Stimulated activated naive B cell treated with anti-CD40 and anti-IgM and Interleukin-4, amounts not matched to agents 10 μg/mL and 1 μg/mL and 100 μg/mL, for 72 hours (primary cell): ENCODE data around the gene TIGD3.

Experiments used
- ATAC-seq, 2 donors: fragments of 150-1000 bp; cut with Tn5 transposase; replicated peaks; 2 replicates each; pipeline ENCODE4 v1.10.0; 2021; ENCODE audit warnings: moderate library complexity in 1 of 2
- DNase-seq: peaks from one replicate; pipeline ENCODE4 v3.0.0; 2021
- H3K27ac Mint-ChIP-seq: one replicate; pipeline ENCODE4 v1.8.0; 2022; ENCODE audit warnings: mild to moderate bottlenecking, mixed read lengths
- H3K27me3 Mint-ChIP-seq, 2 donors: one replicate each; pipeline ENCODE4 v1.8.0; 2022; ENCODE audit warnings: mixed read lengths in 2 of 2
- H3K36me3 Mint-ChIP-seq, 2 donors: one replicate each; pipeline ENCODE4 v1.8.0; 2022; ENCODE audit warnings: mixed read lengths in 2 of 2, mild to moderate bottlenecking in 1 of 2
- H3K4me1 Mint-ChIP-seq, 2 donors: one replicate each; pipeline ENCODE4 v1.8.0; 2022; ENCODE audit warnings: mixed read lengths in 2 of 2, mild to moderate bottlenecking in 1 of 2
- H3K4me3 Mint-ChIP-seq, 2 donors: one replicate each; pipeline ENCODE4 v1.8.0; 2022; ENCODE audit warnings: mild to moderate bottlenecking in 2 of 2, mixed read lengths in 2 of 2, moderate library complexity in 1 of 2
- H3K9me3 Mint-ChIP-seq, 2 donors: one replicate each; pipeline ENCODE4 v1.8.0; 2022; ENCODE audit warnings: mixed read lengths in 2 of 2, mild to moderate bottlenecking in 1 of 2

The TIGD3 gene, protein sequence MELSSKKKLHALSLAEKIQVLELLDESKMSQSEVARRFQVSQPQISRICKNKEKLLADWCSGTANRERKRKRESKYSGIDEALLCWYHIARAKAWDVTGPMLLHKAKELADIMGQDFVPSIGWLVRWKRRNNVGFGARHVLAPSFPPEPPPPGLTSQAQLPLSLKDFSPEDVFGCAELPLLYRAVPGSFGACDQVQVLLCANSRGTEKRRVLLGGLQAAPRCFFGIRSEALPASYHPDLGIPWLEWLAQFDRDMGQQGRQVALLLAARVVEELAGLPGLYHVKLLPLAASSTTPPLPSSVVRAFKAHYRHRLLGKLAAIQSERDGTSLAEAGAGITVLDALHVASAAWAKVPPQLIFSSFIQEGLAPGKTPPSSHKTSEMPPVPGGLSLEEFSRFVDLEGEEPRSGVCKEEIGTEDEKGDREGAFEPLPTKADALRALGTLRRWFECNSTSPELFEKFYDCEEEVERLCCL

DNA sequence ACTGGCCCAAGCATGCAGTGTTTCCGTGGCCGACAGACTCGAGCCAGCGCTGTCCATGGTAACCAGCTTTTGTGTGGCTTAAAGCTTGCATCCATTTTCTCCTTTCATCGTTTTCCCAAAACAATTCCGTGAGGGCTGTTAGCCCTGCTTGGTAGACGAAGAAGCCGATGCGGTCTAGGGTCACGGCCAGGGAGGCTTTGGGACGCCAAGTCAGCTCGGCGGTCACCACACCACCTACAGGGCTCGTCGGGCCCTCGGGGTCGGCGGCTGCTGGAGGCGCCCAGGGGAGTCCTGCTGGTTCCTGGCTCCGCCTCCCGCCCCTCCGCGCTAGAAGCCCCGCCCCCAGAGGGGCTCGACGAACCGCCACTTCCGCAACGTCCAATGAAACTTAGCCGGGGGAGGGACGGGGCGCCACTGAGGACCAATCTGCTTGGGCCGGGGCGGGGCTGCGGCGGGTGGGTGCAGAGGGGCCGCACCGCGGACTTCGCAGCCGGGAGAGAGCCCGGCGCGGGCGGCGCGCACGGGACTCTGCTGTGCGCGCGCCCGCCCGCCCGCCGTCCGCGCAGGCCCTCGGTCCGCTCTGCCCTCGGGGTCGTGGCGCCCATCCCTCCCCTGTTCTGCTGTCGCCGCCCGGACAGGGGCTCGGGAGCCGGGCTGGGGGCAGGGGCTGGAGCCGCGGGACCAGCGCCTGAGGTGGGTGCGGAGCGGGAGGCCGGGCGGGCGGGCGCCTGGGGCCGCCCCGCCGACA lies at the start of gene TIGD3:
TSS of gene TIGD3 (plus strand) at position 487 of the 748 bp plus-strand sequence. CDS start 1,058 bp downstream, outside the sequence.
- Mint-ChIP-seq H3K27me3 (no peaks in the 10 kb centered on the region), H3K9me3 (no peaks in the 10 kb centered on the region), H3K4me3 (peak within 1 kb of the TSS; percentile 96 to 98), H3K36me3 (peaks cover 11 to 20% of the 10 kb centered on the region in 2 donors), H3K27ac (peak within 1 kb of the TSS; percentile 98), H3K4me1 (peaks cover 22 to 25% of the 10 kb centered on the region in 2 donors)
- peak; percentile 93 for DNase-seq
- ATAC-seq: peak; percentile 94 to 96

DNA sequence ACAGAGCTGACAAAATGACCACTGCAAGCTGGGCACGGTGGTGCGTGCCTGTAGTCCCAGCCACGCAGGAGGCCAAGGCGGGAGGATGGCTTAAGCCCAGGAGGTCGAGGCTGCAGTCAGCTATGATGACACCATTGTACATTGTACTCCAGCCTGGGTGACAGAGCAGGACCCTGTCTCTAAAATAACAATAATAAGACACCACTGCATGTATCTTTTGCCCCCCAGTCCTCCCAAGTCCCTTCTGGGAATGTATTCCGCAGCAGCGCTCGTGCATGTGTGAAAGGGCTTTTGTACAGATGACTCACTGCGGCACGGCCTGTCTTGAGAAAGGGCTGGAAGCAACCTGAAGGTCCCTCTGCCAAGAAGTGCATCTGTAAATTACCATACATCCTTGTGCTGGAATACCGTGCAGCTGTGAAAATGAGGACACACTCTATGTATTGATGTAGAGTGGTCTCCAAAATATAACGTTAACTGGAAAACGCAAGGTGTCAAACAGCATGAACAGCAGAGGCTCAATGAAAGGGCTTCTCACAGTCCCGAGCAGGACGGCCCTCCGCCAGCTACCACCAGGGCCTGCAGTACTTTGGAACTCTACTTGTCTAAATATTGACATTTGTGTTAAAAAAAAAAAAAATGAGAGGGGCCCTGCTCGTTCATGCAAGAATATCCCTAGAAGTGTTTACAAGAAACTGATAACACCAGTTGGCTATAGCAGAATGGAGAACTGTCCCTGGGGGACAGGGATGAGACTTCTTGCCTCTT lies 48.9 kb upstream of the TIGD3 start:
- H3K27me3 Mint-ChIP-seq: no peaks in the 10 kb centered on the region
- H3K4me3 Mint-ChIP-seq: no peak overlapping the region
- H3K4me1 Mint-ChIP-seq: peaks cover 3 to 19% of the 10 kb centered on the region in 2 donors
- DNase-seq: no peak
- no peak for ATAC-seq
- no peak overlapping the region for H3K27ac Mint-ChIP-seq
- peaks cover 18 to 23% of the 10 kb centered on the region in 2 donors for H3K36me3 Mint-ChIP-seq
- no peaks in the 10 kb centered on the region for H3K9me3 Mint-ChIP-seq

DNA sequence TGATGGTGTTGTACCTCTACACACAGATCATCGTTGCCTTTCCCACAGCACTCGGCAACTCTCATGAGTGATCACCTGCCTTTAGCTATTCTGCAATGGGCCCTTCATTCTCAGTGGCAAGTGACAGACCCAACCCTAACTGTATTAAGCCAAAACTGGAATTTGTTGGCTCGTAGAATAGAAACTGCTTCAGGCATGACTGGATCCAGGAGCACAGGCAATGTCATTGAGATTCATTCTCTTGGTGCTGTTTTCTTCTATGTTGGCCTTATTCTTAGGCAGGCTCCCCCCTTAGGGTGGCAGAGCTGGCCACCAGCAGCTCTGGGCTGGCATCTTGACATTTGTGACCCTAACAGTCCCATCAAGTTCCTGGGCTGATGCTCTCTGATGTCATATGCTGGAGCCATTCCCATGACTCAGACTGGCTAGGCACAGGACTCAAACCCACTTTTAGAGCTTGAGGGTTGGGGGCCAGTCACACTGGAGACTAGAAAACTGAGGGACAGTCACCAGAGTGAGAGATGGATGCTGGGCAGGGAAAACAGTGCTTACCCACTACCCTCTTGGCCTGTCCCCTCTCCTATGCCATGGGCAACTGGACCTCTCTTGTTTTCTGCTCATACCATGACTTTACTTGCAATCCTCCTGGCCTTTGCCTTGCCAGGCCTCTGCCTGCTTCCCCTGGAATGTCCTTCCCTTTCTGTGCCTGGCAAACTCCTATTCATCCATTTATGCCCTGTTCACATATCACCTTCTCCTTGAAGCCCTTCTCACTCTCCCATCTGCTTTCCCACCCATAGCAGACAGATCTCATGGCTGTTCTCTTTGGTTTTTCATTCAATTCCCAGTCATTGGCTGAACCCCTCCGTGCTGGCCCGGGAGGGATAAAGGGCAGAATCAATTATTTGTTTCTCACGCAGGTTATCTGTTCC lies 47.0 kb upstream of the TIGD3 start:
- H3K27ac Mint-ChIP-seq: no peak overlapping the region
- ATAC-seq (peak in 1 of 2 donors; percentile 20), DNase-seq (no peak)
- peaks cover 3 to 11% of the 10 kb centered on the region in 2 donors for H3K4me1 Mint-ChIP-seq
- H3K4me3 Mint-ChIP-seq: no peak overlapping the region
- no peaks in the 10 kb centered on the region for H3K9me3 Mint-ChIP-seq
- peaks cover 13 to 17% of the 10 kb centered on the region in 2 donors for H3K36me3 Mint-ChIP-seq
- no peaks in the 10 kb centered on the region for H3K27me3 Mint-ChIP-seq

DNA sequence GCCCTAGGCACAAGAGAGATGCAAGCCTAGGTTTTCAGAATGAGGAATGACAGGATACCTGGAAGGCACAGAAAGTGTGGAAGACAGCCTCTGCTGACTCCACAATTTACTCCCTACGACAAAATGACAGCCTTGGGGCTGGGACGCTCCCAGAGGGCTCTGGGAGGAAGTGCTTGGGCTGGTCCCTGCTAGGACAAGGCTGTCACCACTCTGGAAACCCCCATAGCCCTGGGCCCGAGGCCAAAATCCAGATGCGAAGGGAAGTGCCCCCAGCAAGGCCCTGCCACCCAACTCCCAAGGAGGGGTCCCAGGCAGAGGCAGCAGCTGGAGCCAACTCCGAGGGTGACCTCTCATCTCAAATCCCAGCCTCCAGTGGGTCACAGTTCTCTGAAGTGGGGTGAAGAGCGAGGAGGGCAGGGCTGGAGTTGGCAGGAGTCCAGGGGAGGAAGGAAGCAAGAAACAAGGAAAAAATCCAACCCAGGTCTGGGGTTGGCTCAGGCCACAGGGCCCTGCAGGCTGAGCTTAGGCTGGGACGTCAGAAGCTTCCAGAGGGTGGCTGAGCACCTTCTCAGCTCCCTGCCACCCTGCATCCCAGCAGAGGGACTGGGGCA lies 46.2 kb upstream of the TIGD3 start:
- no peak overlapping the region for H3K27ac Mint-ChIP-seq
- no peaks in the 10 kb centered on the region for H3K9me3 Mint-ChIP-seq
- no peak overlapping the region for H3K4me3 Mint-ChIP-seq
- ATAC-seq: peak; percentile 50 to 54
- H3K27me3 Mint-ChIP-seq: peaks cover under 1 to 4% of the 10 kb centered on the region in 2 donors
- peaks cover 13 to 17% of the 10 kb centered on the region in 2 donors for H3K36me3 Mint-ChIP-seq
- H3K4me1 Mint-ChIP-seq: peaks cover 3 to 11% of the 10 kb centered on the region in 2 donors
- no peak for DNase-seq

DNA sequence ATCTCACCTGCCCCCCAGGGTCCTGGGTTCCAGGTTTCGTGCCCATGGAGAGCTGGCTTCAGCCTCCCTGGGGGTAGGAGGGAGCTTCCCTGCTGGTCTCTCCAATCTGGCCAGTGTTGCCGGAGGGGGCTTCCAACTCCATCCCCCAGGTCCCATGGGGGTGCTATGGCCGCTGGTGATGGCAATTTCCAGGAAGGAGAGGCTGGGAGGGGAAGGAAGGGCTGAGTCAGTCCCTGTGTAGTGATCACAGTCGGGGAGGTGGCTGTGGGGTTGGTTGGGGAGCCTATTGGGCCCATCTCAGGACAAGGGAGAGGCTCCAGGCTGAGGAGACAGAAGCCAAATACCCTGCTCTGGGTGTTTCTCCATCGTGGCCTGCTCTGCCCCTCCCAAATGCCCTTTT lies 45.5 kb upstream of the TIGD3 start:
- H3K27me3 Mint-ChIP-seq: peaks cover 7 to 10% of the 10 kb centered on the region in 2 donors
- H3K4me1 Mint-ChIP-seq: peaks cover 3 to 17% of the 10 kb centered on the region in 2 donors
- ATAC-seq: peak in 1 of 2 donors; percentile 4
- no peak for DNase-seq
- no peak overlapping the region for H3K4me3 Mint-ChIP-seq
- H3K9me3 Mint-ChIP-seq: no peaks in the 10 kb centered on the region
- peaks cover 8 to 12% of the 10 kb centered on the region in 2 donors for H3K36me3 Mint-ChIP-seq
- peak overlapping the region; percentile 33 for H3K27ac Mint-ChIP-seq

DNA sequence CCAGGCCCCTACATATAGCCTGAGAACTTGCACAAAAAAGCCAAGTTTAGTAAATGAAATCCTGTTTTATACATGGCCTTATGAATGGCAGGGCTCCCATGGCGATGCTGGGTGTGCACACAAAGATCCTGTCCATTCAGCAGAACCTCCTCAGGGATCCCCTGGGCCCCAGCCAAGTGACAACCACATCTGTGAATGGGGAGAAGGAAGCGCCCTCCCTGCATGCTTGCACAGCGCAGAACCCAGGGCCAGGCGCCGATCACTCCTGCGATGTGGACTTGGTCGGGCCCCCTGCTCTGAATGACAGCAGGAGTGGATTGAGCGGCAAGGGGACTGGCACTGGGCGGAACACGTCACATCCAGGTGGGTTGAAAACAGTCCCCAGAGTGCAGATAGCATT lies 44.3 kb upstream of the TIGD3 start:
- Mint-ChIP-seq H3K27ac (no peak overlapping the region), H3K27me3 (peaks cover 11 to 15% of the 10 kb centered on the region in 2 donors), H3K4me1 (peaks cover 6 to 21% of the 10 kb centered on the region in 2 donors), H3K36me3 (peaks cover 0 to 2% of the 10 kb centered on the region in 2 donors), H3K4me3 (no peak overlapping the region), H3K9me3 (no peaks in the 10 kb centered on the region)
- ATAC-seq (no peak), DNase-seq (no peak)

DNA sequence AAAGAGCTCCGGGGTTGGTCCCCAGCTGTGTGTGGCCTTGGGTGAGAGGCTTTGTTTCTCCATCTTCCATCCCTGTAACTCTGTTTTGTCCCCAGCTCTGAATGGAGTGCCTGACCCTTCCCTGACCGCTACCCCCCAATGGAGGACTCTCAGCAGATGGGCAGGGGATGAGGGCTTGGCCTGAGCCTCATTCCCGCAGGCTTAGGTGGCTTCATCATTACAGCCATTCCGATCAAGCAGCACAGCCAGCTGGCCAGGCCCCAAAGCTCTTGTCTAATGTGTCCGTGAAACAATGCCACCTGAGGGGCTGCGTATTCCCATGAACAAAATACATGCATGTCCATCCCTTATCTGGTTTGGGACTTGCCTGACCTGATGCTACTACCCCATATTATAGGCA lies 43.8 kb upstream of the TIGD3 start:
- H3K4me3 Mint-ChIP-seq: no peak overlapping the region
- H3K27me3 Mint-ChIP-seq: peaks cover 11 to 15% of the 10 kb centered on the region in 2 donors
- no peaks in the 10 kb centered on the region for H3K36me3 Mint-ChIP-seq
- H3K4me1 Mint-ChIP-seq: peaks cover 6 to 25% of the 10 kb centered on the region in 2 donors
- no peak for ATAC-seq
- DNase-seq: no peak
- H3K9me3 Mint-ChIP-seq: no peaks in the 10 kb centered on the region
- H3K27ac Mint-ChIP-seq: no peak overlapping the region

DNA sequence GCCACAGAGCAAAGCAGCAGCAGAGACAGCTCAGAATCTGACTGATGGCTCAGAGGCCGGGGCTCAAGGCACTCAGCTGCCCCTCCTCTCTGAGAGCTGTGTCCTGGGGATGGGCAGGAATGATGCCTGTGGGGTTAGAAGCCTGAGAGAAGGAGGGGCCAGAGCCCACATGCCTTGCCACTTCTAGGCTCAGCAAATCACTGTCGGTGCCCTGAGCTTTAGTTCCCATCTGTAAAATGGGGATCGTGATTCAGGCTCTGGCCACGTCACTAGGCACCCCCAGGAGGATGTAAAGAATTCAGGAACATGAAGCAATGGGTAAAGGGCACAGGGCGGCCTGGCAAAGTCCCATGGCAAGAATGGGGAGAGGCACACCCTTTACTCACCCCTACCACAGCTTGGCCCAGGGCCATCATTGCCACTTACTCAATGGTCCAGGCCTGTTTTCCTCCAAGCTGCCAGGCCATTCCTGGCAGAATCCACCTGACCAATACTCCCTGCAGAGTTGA lies 43.3 kb upstream of the TIGD3 start:
- Mint-ChIP-seq H3K4me3 (no peak overlapping the region), H3K27me3 (peaks cover 11 to 15% of the 10 kb centered on the region in 2 donors), H3K4me1 (peaks cover 10 to 30% of the 10 kb centered on the region in 2 donors), H3K36me3 (no peaks in the 10 kb centered on the region), H3K9me3 (no peaks in the 10 kb centered on the region), H3K27ac (no peak overlapping the region)
- ATAC-seq (no peak), DNase-seq (no peak)

DNA sequence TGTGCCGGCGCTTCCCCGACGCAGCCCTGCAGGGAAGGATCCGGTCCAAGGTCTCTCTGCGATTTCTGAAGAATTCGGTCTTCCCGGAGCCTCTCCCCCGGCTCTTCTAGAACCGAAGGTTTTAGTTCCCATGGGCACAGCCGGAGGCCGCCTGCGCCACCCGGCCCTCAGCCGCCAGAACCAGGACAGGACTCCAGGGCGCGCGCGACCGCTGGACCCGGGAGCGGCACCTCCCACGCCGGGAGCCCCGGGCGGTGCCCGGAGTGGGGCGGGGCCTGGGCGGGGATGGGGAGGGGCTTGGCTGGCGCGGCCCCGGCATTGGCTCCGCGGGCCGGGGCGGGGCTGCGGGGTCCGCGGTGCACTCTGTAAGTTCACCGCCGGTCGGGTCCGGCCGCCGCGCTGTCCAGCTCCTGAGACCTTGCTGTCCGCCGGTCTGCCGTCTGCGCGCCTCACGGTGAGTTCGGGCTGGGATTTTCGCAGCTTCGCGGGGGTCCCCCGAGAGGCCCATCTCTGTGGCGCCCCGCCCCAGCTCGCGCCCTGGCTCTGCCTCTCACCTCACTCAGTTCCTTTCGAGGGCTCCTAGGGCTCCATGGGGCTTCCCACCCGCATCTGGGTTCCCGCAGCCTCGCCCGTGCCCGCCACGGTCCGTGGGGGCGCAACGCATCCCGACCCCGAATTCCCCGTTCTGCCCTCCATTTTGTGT lies 39.9 kb upstream of the TIGD3 start, which contains the start of gene CDC42EP2:
TSS of gene CDC42EP2 (plus strand) at position 366 of the 703 bp plus-strand sequence. CDS start 6,033 bp downstream, outside the sequence.
- Mint-ChIP-seq H3K4me1 (peaks cover 11 to 19% of the 10 kb centered on the region in 2 donors), H3K9me3 (no peaks in the 10 kb centered on the region), H3K27ac (peak within 1 kb of the TSS; percentile 62), H3K4me3 (peak within 1 kb of the TSS; percentile 85), H3K36me3 (no peaks in the 10 kb centered on the region), H3K27me3 (peaks cover 11 to 15% of the 10 kb centered on the region in 2 donors)
- ATAC-seq: peak; percentile 87 to 89
- peak; percentile 58 for DNase-seq

DNA sequence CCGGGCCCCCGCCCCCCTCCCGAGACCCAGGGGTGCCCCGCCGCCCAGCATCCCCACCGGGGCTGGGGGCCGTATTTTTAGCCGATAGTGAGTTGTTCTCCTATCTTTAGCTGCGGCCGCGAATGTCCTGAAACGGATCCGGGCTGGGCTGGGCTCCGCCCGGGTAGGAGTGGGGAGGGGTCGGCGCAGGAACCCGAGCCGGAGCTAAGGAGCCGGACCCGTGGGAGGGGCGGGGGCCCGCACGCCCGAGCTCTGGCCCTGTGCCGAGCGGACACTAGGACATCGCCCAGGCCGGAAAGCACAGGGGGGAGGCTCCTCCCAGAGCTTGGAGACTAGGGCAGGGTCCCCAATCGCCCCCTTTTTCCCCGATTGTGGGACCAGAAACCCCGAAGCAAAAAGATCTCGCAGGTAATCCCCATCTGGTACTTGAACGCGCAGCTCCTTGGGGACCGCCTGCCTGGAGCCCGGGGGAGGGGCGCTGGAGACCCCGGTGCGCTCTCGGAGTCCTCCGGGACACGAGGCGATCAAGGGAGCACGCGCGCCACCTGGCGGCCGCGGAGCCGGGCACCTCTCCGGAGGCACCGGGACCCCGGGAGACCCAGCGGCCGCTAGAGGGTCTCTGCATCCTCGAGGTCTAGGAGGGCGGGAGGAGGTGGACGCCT lies 39.2 kb upstream of the TIGD3 start:
- DNase-seq (peak; percentile 64), ATAC-seq (peak; percentile 75 to 77)
- Mint-ChIP-seq H3K36me3 (no peaks in the 10 kb centered on the region), H3K4me3 (peak overlapping the region; percentile 85), H3K4me1 (peaks cover 11 to 19% of the 10 kb centered on the region in 2 donors), H3K27ac (peak overlapping the region; percentile 62), H3K27me3 (peaks cover 11 to 15% of the 10 kb centered on the region in 2 donors), H3K9me3 (no peaks in the 10 kb centered on the region)

DNA sequence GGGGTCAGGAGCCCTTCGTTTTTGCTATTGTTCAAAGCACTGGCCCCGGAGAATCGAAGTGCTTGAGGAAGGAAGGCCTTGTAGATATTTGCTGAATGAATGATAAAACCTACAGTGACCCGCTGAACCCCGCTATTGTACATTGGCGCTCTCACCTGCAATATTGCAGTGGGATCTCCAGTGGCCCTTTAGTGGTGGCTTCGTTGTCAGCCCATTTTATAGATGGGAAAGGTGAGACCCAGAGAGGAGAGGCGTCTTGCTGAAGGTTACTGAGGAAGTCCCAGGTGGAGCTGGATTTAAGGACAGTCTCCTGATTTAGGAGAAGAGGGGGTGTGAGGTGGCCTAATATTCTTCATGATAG lies 38.7 kb upstream of the TIGD3 start:
- H3K27ac Mint-ChIP-seq: peak overlapping the region; percentile 62

More for the DNA sequence above, 38.7 kb upstream of the TIGD3 start:
- H3K9me3 Mint-ChIP-seq: no peaks in the 10 kb centered on the region
- H3K4me3 Mint-ChIP-seq: peak overlapping the region; percentile 85
- DNase-seq (no peak), ATAC-seq (peak; percentile 1 to 10)
- H3K27me3 Mint-ChIP-seq: peaks cover 11 to 15% of the 10 kb centered on the region in 2 donors
- H3K4me1 Mint-ChIP-seq: peaks cover 11 to 19% of the 10 kb centered on the region in 2 donors
- H3K36me3 Mint-ChIP-seq: no peaks in the 10 kb centered on the region
